Dendritic cell treated with granulocyte-macrophage colony-stimulating factor and Interleukin-4, amounts not matched to agents 40 ng/mL and 50 ng/mL, for 4 days (primary cell): ENCODE results near the gene YIPF1.
"Not testable (repeated sequence)": the region's sequence is repeated elsewhere in the genome, so short reads cannot be mapped to it uniquely, and the experiment has no call there.

ENCODE experiments used
- H3K27ac Mint-ChIP-seq: one replicate; pipeline ENCODE4 v1.8.0; 2022; ENCODE audit warnings: mild to moderate bottlenecking, mixed read lengths
- H3K27me3 Mint-ChIP-seq: one replicate; pipeline ENCODE4 v1.8.0; 2022; ENCODE audit warnings: mild to moderate bottlenecking, mixed read lengths
- H3K36me3 Mint-ChIP-seq: one replicate; pipeline ENCODE4 v1.8.0; 2022; ENCODE audit warnings: low read depth, mixed read lengths
- H3K4me1 Mint-ChIP-seq: one replicate; pipeline ENCODE4 v1.8.0; 2022; ENCODE audit warnings: low read depth, mixed read lengths
- H3K4me3 Mint-ChIP-seq: one replicate; pipeline ENCODE4 v1.8.0; 2022; ENCODE audit warnings: mild to moderate bottlenecking, moderate library complexity, mixed read lengths
- H3K9me3 Mint-ChIP-seq: one replicate; pipeline ENCODE4 v1.8.0; 2022; ENCODE audit warnings: mixed read lengths
- intact Hi-C: fragments of 100-400 bp; cut with micrococcal nuclease; formaldehyde crosslinking; loops from one replicate; pipeline ENCODE4 v1.15.0; 2022

YIPF1 gene

DNA sequence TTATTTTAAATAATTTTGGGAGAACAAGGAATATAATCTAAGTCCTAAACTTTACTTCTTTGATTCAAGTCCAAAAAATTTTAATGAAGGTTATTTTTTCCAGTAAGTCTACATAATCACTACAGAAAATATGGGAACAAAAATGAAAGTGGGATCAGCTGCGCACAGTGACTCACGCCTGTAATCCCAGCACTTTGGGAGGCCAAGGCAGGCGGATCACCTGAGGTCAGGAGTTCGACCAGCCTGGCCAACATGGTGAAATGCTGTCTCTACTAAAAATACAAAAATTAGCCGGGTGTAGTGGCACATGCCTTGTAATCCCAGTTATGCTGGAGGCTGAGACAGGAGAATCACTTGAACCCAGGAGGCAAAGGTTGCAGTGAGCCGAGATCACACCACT, 6.0 kb downstream of the YIPF1 start:
- H3K9me3 Mint-ChIP-seq, H3K4me3 Mint-ChIP-seq, intact Hi-C loops, H3K27ac Mint-ChIP-seq, H3K27me3 Mint-ChIP-seq: not testable (repeated sequence)
- H3K36me3 Mint-ChIP-seq = peaks cover 92% of the 10 kb centered on the region
- H3K4me1 Mint-ChIP-seq = peaks cover 19% of the 10 kb centered on the region

GRCh38 chr1:53881853-53882252, 7.7 kb downstream of the YIPF1 start:
- H3K4me3 Mint-ChIP-seq, intact Hi-C loops, H3K27ac Mint-ChIP-seq, H3K4me1 Mint-ChIP-seq, H3K27me3 Mint-ChIP-seq, H3K9me3 Mint-ChIP-seq: not testable (repeated sequence)
- H3K36me3 Mint-ChIP-seq = peaks cover 96% of the 10 kb centered on the region

GRCh38 chr1:53878492-53879105, 11.0 kb downstream of the YIPF1 start:
- intact Hi-C loops = loop anchor here (1.0 kb wide), 1 partner anchor 71 kb away; no protein-coding TSS in a partner anchor
- Mint-ChIP-seq H3K36me3 (peaks cover 89% of the 10 kb centered on the region), H3K27me3 (no peaks in the 10 kb centered on the region), H3K4me1 (no peaks in the 10 kb centered on the region), H3K9me3 (peaks cover 8% of the 10 kb centered on the region), H3K4me3 (no peak overlapping the region), H3K27ac (no peak overlapping the region)

- H3K27me3 Mint-ChIP-seq, H3K4me3 Mint-ChIP-seq, H3K27ac Mint-ChIP-seq, H3K9me3 Mint-ChIP-seq, intact Hi-C loops, H3K4me1 Mint-ChIP-seq: not testable (repeated sequence)
- H3K36me3 Mint-ChIP-seq = peaks cover 88% of the 10 kb centered on the region
Measured at GRCh38 chr1:53875150-53875549, 14.4 kb downstream of the YIPF1 start.

DNA sequence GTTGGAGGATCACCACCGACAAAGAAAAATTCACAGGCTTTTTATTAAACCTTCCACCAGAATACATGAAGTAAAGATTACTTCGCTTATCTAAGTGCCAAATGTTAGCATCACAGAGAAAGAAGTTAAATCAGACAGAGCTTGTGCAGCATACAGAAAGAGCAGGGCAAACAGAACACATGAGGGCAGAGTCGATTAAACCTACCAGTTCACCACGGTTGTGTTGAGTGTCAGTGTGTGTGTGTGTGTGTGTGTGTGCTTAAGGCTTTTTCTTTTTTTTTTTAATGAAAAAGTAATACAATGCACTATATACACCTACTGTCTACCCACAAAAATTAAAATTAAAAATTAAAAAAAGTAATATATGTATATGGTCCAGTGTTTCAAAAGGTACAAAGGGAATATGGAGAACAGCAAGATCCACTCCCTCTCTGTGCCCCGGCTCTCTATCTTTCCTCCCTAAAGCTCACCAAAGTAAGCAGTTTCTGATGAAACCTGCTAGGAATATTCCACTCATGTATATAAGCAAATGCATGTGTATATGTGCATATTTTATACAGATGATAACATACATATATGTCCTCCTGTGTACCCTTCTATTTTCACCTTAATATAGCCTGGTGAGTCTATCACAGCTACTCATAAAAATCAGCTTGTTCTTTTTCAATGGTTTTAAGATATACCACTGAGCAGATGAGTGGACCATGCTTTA, 17.7 kb downstream of the YIPF1 start:
- intact Hi-C loops = no loop called here
- Mint-ChIP-seq H3K4me1 (peaks cover 11% of the 10 kb centered on the region), H3K27ac (no peak overlapping the region), H3K9me3 (no peaks in the 10 kb centered on the region), H3K27me3 (no peaks in the 10 kb centered on the region), H3K36me3 (peaks cover 78% of the 10 kb centered on the region), H3K4me3 (no peak overlapping the region)

GRCh38 chr1:53871221-53871620, 18.4 kb downstream of the YIPF1 start:
- Mint-ChIP-seq H3K27me3 (no peaks in the 10 kb centered on the region), H3K9me3 (no peaks in the 10 kb centered on the region), H3K27ac (no peak overlapping the region), H3K4me1 (peaks cover 11% of the 10 kb centered on the region), H3K4me3 (no peak overlapping the region), H3K36me3 (peaks cover 78% of the 10 kb centered on the region)
- intact Hi-C loops = no loop called here

- Mint-ChIP-seq H3K27ac (peak overlapping the region; percentile 48), H3K36me3 (peaks cover 75% of the 10 kb centered on the region), H3K4me3 (no peak overlapping the region), H3K4me1 (peaks cover 11% of the 10 kb centered on the region), H3K9me3 (no peaks in the 10 kb centered on the region), H3K27me3 (no peaks in the 10 kb centered on the region)
- intact Hi-C loops = no loop called here
Measured at GRCh38 chr1:53869454-53870117, 20.0 kb downstream of the YIPF1 start.

GRCh38 chr1:53868565-53868964, 21.0 kb downstream of the YIPF1 start:
- H3K27me3 Mint-ChIP-seq = no peaks in the 10 kb centered on the region
- H3K27ac Mint-ChIP-seq = no peak overlapping the region
- H3K4me1 Mint-ChIP-seq = peaks cover 11% of the 10 kb centered on the region
- no peak overlapping the region for H3K4me3 Mint-ChIP-seq
- H3K36me3 Mint-ChIP-seq = peaks cover 77% of the 10 kb centered on the region
- intact Hi-C loops = no loop called here
- no peaks in the 10 kb centered on the region for H3K9me3 Mint-ChIP-seq

DNA sequence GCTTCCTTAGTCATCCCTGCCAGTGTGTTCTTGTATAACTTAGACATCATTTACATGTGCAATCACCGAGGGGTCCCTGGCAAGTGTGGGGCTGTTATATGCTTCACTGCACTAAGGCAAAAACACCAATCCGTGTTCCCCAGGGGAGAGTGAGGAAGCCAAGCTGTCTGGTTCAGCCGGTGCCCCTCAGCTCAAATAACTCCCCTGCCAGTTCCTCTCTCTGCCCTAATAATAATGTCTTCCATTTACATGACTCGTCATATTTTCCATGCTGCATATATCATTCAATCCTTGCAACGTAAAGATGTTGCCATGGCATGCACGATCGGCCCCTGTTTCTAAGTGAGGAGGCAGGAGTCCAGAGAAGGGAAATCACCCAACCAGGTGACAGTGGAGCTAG, 27.1 kb downstream of the YIPF1 start:
- no peak overlapping the region for H3K27ac Mint-ChIP-seq

DNA sequence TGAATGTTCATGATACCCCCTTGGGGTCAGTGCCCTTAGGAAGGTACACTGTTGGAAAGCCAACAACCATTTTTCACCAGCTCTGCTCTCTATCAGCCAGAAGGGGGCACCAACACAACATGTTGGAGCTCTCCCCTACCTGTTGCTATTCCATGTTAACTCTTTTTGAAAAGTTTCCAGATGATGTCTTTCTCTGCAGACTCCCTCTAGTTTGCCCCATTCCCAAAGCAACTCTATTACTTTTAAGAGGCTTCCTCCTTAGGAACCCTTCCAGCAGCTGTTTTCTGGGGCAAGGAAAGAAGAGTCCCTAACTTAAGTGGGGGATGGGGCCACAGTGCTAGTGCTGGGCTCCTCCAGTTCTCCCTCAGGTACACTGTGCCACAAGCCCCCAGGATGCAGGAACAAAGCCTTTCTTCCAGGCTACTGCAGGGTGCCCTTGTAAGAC, 28.6 kb downstream of the YIPF1 start:
- Mint-ChIP-seq H3K27me3 (no peaks in the 10 kb centered on the region), H3K27ac (no peak overlapping the region), H3K4me3 (no peak overlapping the region), H3K4me1 (no peaks in the 10 kb centered on the region), H3K36me3 (peaks cover 82% of the 10 kb centered on the region), H3K9me3 (no peaks in the 10 kb centered on the region)
- intact Hi-C loops = loop anchor here (2.0 kb wide), 1 partner anchor 88 kb away; no protein-coding TSS in a partner anchor

More for the DNA sequence above, 27.1 kb downstream of the YIPF1 start:
- Mint-ChIP-seq H3K4me1 (no peaks in the 10 kb centered on the region), H3K9me3 (no peaks in the 10 kb centered on the region), H3K27me3 (no peaks in the 10 kb centered on the region), H3K4me3 (no peak overlapping the region), H3K36me3 (peaks cover 78% of the 10 kb centered on the region)
- intact Hi-C loops = no loop called here

- intact Hi-C loops = no loop called here
Measured at GRCh38 chr1:53851571-53852285, 37.9 kb downstream of the YIPF1 start.

DNA sequence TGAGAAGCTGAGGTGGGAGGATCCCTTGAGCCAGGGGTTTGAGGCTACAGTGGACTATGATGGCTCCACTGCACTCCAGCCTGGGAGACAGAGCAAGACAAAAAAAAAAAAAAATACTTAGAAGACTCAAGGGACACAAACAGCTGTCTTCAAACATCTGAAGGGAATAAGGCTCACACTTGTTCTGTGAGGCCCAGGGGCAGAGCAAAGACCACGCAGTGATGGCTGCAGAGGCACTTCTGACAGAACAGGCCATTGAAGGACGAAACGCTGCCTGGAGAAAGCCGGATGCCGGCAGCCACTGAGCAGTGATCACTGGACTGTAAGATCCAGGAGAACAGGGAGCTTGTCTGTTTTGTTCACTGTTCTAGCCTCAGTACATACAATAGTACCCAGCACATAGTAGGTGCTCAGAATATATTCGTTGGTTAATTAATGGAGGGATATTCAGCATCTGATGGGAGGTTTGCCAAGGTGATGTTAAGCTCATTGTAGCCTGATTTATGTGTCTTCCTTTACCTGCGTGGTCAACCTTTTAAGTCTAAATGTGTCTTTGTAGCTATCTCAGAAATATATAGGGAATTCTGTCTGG, 39.4 kb downstream of the YIPF1 start:
- H3K36me3 Mint-ChIP-seq = peaks cover 57% of the 10 kb centered on the region
- no peaks in the 10 kb centered on the region for H3K27me3 Mint-ChIP-seq
- no peak overlapping the region for H3K4me3 Mint-ChIP-seq
- peaks cover 19% of the 10 kb centered on the region for H3K4me1 Mint-ChIP-seq
- H3K9me3 Mint-ChIP-seq = no peaks in the 10 kb centered on the region
- H3K27ac Mint-ChIP-seq = no peak overlapping the region
- intact Hi-C loops = no loop called here

More at GRCh38 chr1:53851571-53852285, 37.9 kb downstream of the YIPF1 start:
- H3K27ac Mint-ChIP-seq = no peak overlapping the region
- no peak overlapping the region for H3K4me3 Mint-ChIP-seq
- H3K36me3 Mint-ChIP-seq = peaks cover 73% of the 10 kb centered on the region
- no peaks in the 10 kb centered on the region for H3K27me3 Mint-ChIP-seq
- H3K4me1 Mint-ChIP-seq = peaks cover 19% of the 10 kb centered on the region
- H3K9me3 Mint-ChIP-seq = no peaks in the 10 kb centered on the region

DNA sequence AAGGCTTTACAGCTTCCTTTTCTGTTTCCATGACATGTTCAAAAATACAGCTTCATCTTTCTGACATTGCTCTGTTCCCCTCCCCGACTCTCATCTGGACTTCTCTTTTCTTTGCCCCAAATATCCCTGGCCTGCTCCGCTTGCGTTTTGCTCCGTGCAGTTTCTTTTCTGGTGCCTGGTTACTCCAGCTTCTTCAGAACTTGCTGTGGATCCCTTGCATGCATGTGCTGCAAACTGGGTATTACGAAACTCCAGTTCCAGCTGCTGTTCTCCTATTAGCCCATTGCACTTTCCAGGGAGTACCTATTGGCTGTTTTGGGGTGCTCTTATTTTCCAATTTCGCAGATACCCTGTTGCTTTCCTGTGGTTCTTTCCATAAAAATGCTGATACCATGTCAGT, 41.6 kb downstream of the YIPF1 start:
- peaks cover 35% of the 10 kb centered on the region for H3K36me3 Mint-ChIP-seq
- intact Hi-C loops = no loop called here
- H3K4me3 Mint-ChIP-seq = no peak overlapping the region
- H3K4me1 Mint-ChIP-seq = peaks cover 19% of the 10 kb centered on the region
- no peaks in the 10 kb centered on the region for H3K27me3 Mint-ChIP-seq
- no peak overlapping the region for H3K27ac Mint-ChIP-seq
- H3K9me3 Mint-ChIP-seq = no peaks in the 10 kb centered on the region
